Breast epithelium (tissue), 4 donors: ENCODE data around the gene EHD4. TPM values are rescaled to one million over a fixed set of nuclear protein-coding genes. Genes with fewer than 3 reads are reported as not detected.

ENCODE experiments used
- DNase-seq, 2 donors: peaks; one replicate each; pipeline ENCODE4 v3.0.0-alpha.2; 2019; ENCODE audit warnings: low spot score in 2 of 2
- H3K27ac ChIP-seq, 2 donors: fragments of 200-600 bp; sonication (generic) in 1 of 2; one replicate each; pipeline ENCODE4 v1.5.1; 2016 to 2019; ENCODE audit warnings: mild to moderate bottlenecking in 1 of 2
- H3K27me3 ChIP-seq, 2 donors: fragments of 200-600 bp; sonication (generic) in 1 of 2; one replicate each; pipeline versions ENCODE4 v1.5.1 to v1.6.0; 2017 to 2019; ENCODE audit warnings: control low read depth in 1 of 2, mild to moderate bottlenecking in 1 of 2
- H3K36me3 ChIP-seq: fragments of 200-600 bp; one replicate; pipeline ENCODE4 v1.5.1; 2019
- H3K4me1 ChIP-seq, 2 donors: fragments of 200-600 bp; sonication (generic); one replicate each; pipeline ENCODE4 v1.5.1; 2016 to 2019; ENCODE audit warnings: control low read depth in 1 of 2
- H3K4me3 ChIP-seq, 3 donors: fragments of 200-600 bp; sonication (generic); 1 replicate in 2 of 3; 2 replicates in 1 of 3; pipeline ENCODE4 v1.5.1; 2016 to 2019; ENCODE audit warnings: mild to moderate bottlenecking in 3 of 3, moderate library complexity in 2 of 3
- H3K9me3 ChIP-seq, 2 donors: fragments of 200-600 bp; sonication (generic) in 1 of 2; one replicate each; pipeline ENCODE4 v1.5.1; 2016 to 2019; ENCODE audit warnings: control low read depth in 1 of 2
- CTCF ChIP-seq, 3 donors: fragments of 450-650 bp; IDR thresholded peaks; one replicate each; pipeline ENCODE4 v1.5.1; 2016 to 2017; ENCODE audit warnings: antibody characterized with exemption in 3 of 3, mild to moderate bottlenecking in 3 of 3, moderate library complexity in 3 of 3
- POLR2A ChIP-seq: fragments of 450-650 bp; IDR thresholded peaks from one replicate; pipeline ENCODE4 v1.6.1; 2016; ENCODE audit warnings: antibody characterized with exemption, mild to moderate bottlenecking, moderate library complexity
- POLR2AphosphoS5 ChIP-seq, 3 donors: sonication (generic); formaldehyde crosslinking; IDR thresholded peaks; one replicate each; pipeline ENCODE4 v1.6.1; 2017; ENCODE audit warnings: antibody characterized with exemption in 3 of 3
- intact Hi-C: fragments of 100-400 bp; cut with DNase I; formaldehyde crosslinking; loops from one replicate; pipeline ENCODE4 v1.15.1; 2023; ENCODE audit warnings: low total_unique reads
- total RNA-seq, 3 donors: library from RNA; depleted of rRNA; stranded (reverse); fragments of >200 nt; gene quantifications; one replicate each; pipeline ENCODE4 v1.1.0, GENCODE V29; 2016

Gene EHD4
- total RNA-seq, 3 donors from 2014 or later = 30.2 to 30.5 (median 30.4) TPM

- Histone ChIP-seq H3K4me3 (no peak overlapping the region), H3K27me3 (no peaks in the 10 kb centered on the region), H3K4me1 (no peaks in the 10 kb centered on the region), H3K9me3 (no peaks in the 10 kb centered on the region), H3K36me3 (no peaks in the 10 kb centered on the region), H3K27ac (peak overlapping the region in 1 of 2 donors; percentile 81)
- intact Hi-C loops = no loop called here
- peak in 1 of 2 donors; percentile 7 for DNase-seq
- no peak for TF ChIP-seq CTCF (IDR thresholded peaks at IDR 0.05)
- no peak for TF ChIP-seq POLR2AphosphoS5 (IDR thresholded peaks at IDR 0.05)
- TF ChIP-seq POLR2A = no peak
These were observed 29.5 kb downstream of the EHD4 start for GRCh38 chr15:41942886-41943285.

- Histone ChIP-seq H3K27ac (peak overlapping the region; percentile 7 to 33), H3K27me3 (no peaks in the 10 kb centered on the region), H3K36me3 (no peaks in the 10 kb centered on the region), H3K4me1 (no peaks in the 10 kb centered on the region), H3K4me3 (no peak overlapping the region), H3K9me3 (no peaks in the 10 kb centered on the region)
- intact Hi-C loops = no loop called here
- TF ChIP-seq CTCF (IDR thresholded peaks at IDR 0.05) = no peak
- no peak for TF ChIP-seq POLR2AphosphoS5 (IDR thresholded peaks at IDR 0.05)
- TF ChIP-seq POLR2A = no peak
- DNase-seq = no peak
These were observed 30.5 kb downstream of the EHD4 start for GRCh38 chr15:41941644-41942415.

GRCh38 chr15:41940441-41940857, 31.9 kb downstream of the EHD4 start:
- no peaks in the 10 kb centered on the region for H3K4me1 ChIP-seq
- intact Hi-C loops = no loop called here
- H3K9me3 ChIP-seq = no peaks in the 10 kb centered on the region
- H3K27me3 ChIP-seq = no peaks in the 10 kb centered on the region
- no peaks in the 10 kb centered on the region for H3K36me3 ChIP-seq
- no peak overlapping the region for H3K4me3 ChIP-seq
- peak in 1 of 2 donors; percentile 17 for DNase-seq
- TF ChIP-seq POLR2A = no peak
- peak overlapping the region in 1 of 2 donors; percentile 11 for H3K27ac ChIP-seq

- Histone ChIP-seq H3K4me3 (no peak overlapping the region), H3K4me1 (peaks cover 0 to 3% of the 10 kb centered on the region in 2 donors), H3K27ac (peak overlapping the region in 1 of 2 donors; percentile 11), H3K36me3 (no peaks in the 10 kb centered on the region), H3K9me3 (no peaks in the 10 kb centered on the region), H3K27me3 (no peaks in the 10 kb centered on the region)
- no peak for TF ChIP-seq CTCF (IDR thresholded peaks at IDR 0.05)
- no peak for TF ChIP-seq POLR2A
- TF ChIP-seq POLR2AphosphoS5 (IDR thresholded peaks at IDR 0.05) = no peak
- peak in 1 of 2 donors; percentile 12 for DNase-seq
- intact Hi-C loops = no loop called here
These were observed 32.4 kb downstream of the EHD4 start for GRCh38 chr15:41939986-41940385.

GRCh38 chr15:41937568-41937923, 34.8 kb downstream of the EHD4 start:
- Histone ChIP-seq H3K9me3 (no peaks in the 10 kb centered on the region), H3K36me3 (no peaks in the 10 kb centered on the region), H3K4me1 (peaks cover 6 to 24% of the 10 kb centered on the region in 2 donors), H3K27me3 (no peaks in the 10 kb centered on the region), H3K27ac (peak overlapping the region; percentile 29 to 72), H3K4me3 (no peak overlapping the region)
- intact Hi-C loops = no loop called here
- TF ChIP-seq CTCF (IDR thresholded peaks at IDR 0.05) = no peak
- no peak for TF ChIP-seq POLR2A
- TF ChIP-seq POLR2AphosphoS5 (IDR thresholded peaks at IDR 0.05) = no peak
- no peak for DNase-seq
